ENCODE measurements around the gene SCRT2.

Gene SCRT2

DNA sequence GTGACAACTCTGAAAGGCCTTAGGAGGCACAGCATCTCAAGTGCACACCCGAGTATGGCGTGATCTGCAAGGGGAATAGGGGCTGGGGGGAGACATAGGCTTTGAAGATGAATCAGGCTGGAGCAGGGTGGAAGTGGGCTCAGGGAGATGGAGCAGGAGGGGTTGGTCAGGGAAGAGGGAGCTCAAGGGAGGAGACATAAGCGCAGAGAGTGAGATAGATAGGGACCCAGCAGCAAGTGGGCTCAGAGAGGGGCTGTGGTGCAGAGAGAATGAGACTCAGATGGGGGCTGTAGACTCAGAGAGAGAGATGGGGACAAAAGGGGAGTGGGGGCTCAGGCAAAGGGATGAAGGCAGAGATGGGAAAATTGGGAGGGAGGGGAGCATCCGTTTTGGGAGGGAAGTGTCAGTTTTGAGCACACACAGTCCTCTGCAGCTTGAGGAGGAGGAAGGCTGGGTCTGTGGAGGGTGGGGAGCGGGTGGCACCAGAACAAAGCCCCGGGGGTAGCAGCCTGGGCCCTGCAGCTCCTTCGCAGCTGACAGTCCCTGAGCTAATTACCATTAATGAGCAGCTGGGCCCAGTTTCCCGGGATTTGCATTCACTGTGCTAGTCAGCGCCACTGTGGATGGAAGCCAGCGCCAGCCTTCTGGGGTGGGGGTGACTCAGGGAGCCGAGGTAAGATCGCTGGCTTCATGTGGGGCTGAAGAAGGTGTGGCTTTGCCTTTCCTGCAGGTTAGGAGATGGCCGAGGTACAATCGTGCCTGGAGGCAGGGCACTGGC is 41.3 kb downstream of the SCRT2 start:
- Mint-ChIP-seq H3K4me3 (no peak overlapping the region), H3K9me3 (no peaks in the 10 kb centered on the region), H3K36me3 (ENCODE audit: low read depth) (no peaks in the 10 kb centered on the region), H3K27me3 (ENCODE audit: low read depth) (peaks cover 14% of the 10 kb centered on the region), H3K27ac (no peak overlapping the region), H3K4me1 (no peaks in the 10 kb centered on the region)
- TF ChIP-seq, protein P1, sequence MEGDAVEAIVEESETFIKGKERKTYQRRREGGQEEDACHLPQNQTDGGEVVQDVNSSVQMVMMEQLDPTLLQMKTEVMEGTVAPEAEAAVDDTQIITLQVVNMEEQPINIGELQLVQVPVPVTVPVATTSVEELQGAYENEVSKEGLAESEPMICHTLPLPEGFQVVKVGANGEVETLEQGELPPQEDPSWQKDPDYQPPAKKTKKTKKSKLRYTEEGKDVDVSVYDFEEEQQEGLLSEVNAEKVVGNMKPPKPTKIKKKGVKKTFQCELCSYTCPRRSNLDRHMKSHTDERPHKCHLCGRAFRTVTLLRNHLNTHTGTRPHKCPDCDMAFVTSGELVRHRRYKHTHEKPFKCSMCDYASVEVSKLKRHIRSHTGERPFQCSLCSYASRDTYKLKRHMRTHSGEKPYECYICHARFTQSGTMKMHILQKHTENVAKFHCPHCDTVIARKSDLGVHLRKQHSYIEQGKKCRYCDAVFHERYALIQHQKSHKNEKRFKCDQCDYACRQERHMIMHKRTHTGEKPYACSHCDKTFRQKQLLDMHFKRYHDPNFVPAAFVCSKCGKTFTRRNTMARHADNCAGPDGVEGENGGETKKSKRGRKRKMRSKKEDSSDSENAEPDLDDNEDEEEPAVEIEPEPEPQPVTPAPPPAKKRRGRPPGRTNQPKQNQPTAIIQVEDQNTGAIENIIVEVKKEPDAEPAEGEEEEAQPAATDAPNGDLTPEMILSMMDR (IDR thresholded peaks at IDR 0.05; ENCODE audit: unreplicated experiment in 3 of 3) = no peak

DNA sequence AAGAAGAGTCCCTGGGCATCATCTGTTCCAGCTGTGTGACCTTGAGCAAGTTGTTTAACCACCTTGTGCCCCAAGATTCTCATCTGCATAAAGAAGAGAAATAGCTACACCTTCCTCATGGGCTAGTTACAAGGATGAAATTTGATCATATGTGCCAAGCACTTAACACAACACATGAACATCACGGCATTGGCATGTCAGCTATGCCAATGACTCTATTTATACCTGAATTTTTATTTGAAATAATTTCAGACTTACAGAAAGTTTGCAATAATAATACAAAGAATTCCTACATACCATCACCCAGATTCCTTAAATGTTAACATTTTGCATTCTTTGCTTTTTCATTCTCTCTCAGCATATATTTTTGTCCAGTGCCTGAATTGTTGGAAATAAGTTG is 44.5 kb downstream of the SCRT2 start:
- TF ChIP-seq, protein P1 (IDR thresholded peaks at IDR 0.05; ENCODE audit: unreplicated experiment in 3 of 3) = no peak
- Mint-ChIP-seq H3K27ac (no peak overlapping the region), H3K4me1 (no peaks in the 10 kb centered on the region)

DNA sequence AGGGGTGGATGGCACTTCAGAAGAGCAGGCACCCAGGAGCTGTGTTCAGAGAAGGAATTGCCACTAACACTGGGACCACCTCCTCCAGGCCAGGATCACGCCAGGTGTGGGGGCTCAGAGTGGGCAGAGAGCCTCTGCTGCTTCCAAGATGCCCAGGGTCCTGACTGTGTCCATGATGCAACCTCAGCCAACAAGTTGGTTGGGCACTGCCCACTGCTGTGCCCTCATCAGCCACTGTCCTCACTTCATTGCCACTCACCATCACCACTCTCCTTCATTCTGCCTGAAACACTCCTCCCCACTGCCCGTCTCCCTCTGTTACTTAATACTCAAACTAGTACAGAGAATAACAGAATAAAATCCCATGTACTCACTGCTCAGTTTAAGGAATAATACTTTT is 49.0 kb downstream of the SCRT2 start:
- peaks cover 18% of the 10 kb centered on the region for H3K27me3 Mint-ChIP-seq (ENCODE audit: low read depth)
- TF ChIP-seq, protein P1 (IDR thresholded peaks at IDR 0.05; ENCODE audit: unreplicated experiment in 3 of 3) = no peak
- H3K27ac Mint-ChIP-seq = no peak overlapping the region
- H3K9me3 Mint-ChIP-seq = peaks cover 2% of the 10 kb centered on the region
- H3K4me3 Mint-ChIP-seq = no peak overlapping the region
- no peaks in the 10 kb centered on the region for H3K4me1 Mint-ChIP-seq
- H3K36me3 Mint-ChIP-seq (ENCODE audit: low read depth) = no peaks in the 10 kb centered on the region

More for the DNA sequence above, 44.5 kb downstream of the SCRT2 start:
- no peak overlapping the region for H3K4me3 Mint-ChIP-seq
- peaks cover 20% of the 10 kb centered on the region for H3K27me3 Mint-ChIP-seq (ENCODE audit: low read depth)
- no peaks in the 10 kb centered on the region for H3K36me3 Mint-ChIP-seq (ENCODE audit: low read depth)
- no peaks in the 10 kb centered on the region for H3K9me3 Mint-ChIP-seq

DNA sequence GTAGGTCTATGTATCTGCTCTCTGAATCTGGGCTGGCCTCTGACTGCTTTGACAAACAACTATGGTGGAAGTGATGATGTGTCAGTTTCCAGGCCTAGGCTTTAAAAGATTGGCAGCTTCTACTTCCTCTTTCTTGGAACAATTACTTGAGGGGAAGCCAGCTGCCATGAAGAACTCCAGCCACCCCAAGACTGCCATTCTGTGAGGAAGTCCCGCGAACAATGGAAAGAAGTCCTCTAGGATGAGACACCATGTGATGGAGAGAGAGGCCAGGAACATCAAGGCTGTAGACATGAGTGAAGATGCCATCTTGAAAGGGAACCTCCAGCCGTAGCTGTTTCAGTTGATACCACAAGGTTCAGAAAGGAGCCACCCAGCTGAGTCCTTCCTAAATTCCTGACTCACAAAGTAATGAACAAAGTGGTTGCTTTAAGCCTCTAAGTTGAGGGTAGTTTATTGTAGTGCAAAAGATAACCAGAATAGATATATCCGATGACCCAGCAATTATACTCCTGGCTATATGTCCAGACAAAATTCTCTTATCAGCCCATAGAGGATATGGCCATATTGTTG is 50.2 kb downstream of the SCRT2 start:
- no peak overlapping the region for H3K27ac Mint-ChIP-seq
- H3K9me3 Mint-ChIP-seq = peaks cover 2% of the 10 kb centered on the region
- peaks cover 21% of the 10 kb centered on the region for H3K27me3 Mint-ChIP-seq (ENCODE audit: low read depth)
- no peaks in the 10 kb centered on the region for H3K36me3 Mint-ChIP-seq (ENCODE audit: low read depth)
- peaks cover 6% of the 10 kb centered on the region for H3K4me1 Mint-ChIP-seq
- no peak overlapping the region for H3K4me3 Mint-ChIP-seq
- TF ChIP-seq, protein P1 (IDR thresholded peaks at IDR 0.05; ENCODE audit: unreplicated experiment in 3 of 3) = no peak

DNA sequence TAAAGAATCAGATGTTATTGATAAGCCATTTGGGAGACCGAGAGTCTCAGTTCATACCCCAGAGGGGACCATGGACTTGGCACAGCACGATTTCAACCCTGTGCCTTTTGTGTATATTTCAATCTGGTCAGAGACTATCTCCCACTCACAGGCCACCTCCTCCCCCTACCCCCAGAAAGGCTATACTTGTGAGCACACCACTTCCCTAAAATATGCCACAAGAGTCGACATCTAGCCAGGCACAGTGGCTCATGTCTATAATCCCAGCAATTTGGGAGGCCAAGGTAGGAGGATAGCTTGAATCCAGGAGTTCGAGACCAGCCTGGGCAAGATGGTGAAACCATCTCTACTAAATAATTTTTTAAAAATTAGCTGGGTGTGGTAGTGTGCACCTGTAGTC is 51.9 kb downstream of the SCRT2 start:
- H3K9me3 Mint-ChIP-seq = peaks cover 2% of the 10 kb centered on the region
- H3K4me3 Mint-ChIP-seq = no peak overlapping the region
- H3K36me3 Mint-ChIP-seq (ENCODE audit: low read depth) = no peaks in the 10 kb centered on the region
- peaks cover 15% of the 10 kb centered on the region for H3K4me1 Mint-ChIP-seq
- no peak overlapping the region for H3K27ac Mint-ChIP-seq
- H3K27me3 Mint-ChIP-seq (ENCODE audit: low read depth) = peaks cover 21% of the 10 kb centered on the region
- TF ChIP-seq, protein P1 (IDR thresholded peaks at IDR 0.05; ENCODE audit: unreplicated experiment in 3 of 3) = no peak

DNA sequence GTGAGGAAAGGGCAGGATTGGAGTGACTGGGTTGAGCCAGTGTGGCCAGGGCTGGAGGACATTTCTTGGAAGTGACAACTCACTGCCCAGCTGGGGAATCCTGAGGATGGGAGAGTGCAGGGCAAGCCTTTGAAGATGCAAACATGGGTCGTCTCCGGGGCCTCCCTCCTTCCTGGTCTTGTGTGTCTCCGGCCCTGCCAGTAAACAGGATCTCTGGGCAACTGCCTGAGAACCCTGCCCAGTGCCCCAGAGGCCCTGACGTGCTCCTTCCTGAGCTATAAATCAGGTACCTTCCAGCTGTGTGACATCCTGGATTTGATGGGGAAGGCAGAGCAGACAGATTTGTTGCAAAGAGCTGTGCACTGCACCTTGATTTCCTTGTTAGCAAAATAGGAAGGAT is 52.6 kb downstream of the SCRT2 start:
- Mint-ChIP-seq H3K36me3 (ENCODE audit: low read depth) (peaks cover 1% of the 10 kb centered on the region), H3K4me1 (peaks cover 15% of the 10 kb centered on the region), H3K27ac (no peak overlapping the region), H3K4me3 (no peak overlapping the region), H3K9me3 (peaks cover 4% of the 10 kb centered on the region), H3K27me3 (ENCODE audit: low read depth) (peaks cover 17% of the 10 kb centered on the region)
- TF ChIP-seq, protein P1 (IDR thresholded peaks at IDR 0.05; ENCODE audit: unreplicated experiment in 3 of 3) = no peak
